PFSK-1 (cell line): Measurements from ENCODE around the gene SLC1A2.

Source experiments
- FOXP2 ChIP-seq: optimal IDR thresholded peaks from 2 replicates; pipeline ENCODE3; 2011; ENCODE audit warnings: borderline replicate concordance, control low read depth, inconsistent platforms; ENCODE audit not compliant: insufficient read depth; ENCODE audit errors: extremely low read length, extremely low read depth
- POLR2AphosphoS5 ChIP-seq: IDR thresholded peaks from 2 replicates; pipeline ENCODE4 v1.6.1; 2012; ENCODE audit warnings: low read depth, mild to moderate bottlenecking, control low read depth, low read length, moderate library complexity
- REST ChIP-seq, 2 experiments: IDR thresholded peaks; 2 replicates each; pipeline versions ENCODE4 v1.6.1 to v1.8.0; 2011 to 2012; ENCODE audit warnings: low read depth in 2 of 2, low read length in 2 of 2, control low read depth in 1 of 2, inconsistent platforms in 1 of 2, mild to moderate bottlenecking in 1 of 2, moderate library complexity in 1 of 2; ENCODE audit not compliant: insufficient read depth in 1 of 2
- SIN3A ChIP-seq: IDR thresholded peaks from 2 replicates; pipeline ENCODE4 v1.6.1; 2012; ENCODE audit warnings: mild to moderate bottlenecking, low read length, moderate library complexity, borderline replicate concordance; ENCODE audit not compliant: insufficient read depth
- TAF1 ChIP-seq: IDR thresholded peaks from 2 replicates; pipeline ENCODE4 v1.6.1; 2012; ENCODE audit warnings: low read length, control low read depth, borderline replicate concordance; ENCODE audit not compliant: insufficient read depth

SLC1A2 gene

DNA sequence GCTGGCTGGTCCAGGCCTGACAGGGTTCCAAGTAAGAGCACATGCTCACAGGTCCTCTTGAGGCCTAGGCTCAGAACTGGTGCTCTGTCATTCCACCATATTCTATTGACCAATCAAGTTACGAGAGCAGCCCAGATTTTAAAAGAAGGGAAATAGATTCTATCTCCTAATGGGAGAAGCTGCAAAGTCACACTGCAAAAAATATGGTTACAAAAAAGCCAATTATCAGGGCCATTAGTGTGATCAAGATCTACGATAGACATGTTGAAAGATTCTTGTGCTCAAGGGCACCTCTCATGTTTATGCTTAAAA, 184.2 kb downstream of the SLC1A2 start:
- TF ChIP-seq POLR2AphosphoS5 (no peak), TAF1 (no peak), FOXP2 (no peak)

DNA sequence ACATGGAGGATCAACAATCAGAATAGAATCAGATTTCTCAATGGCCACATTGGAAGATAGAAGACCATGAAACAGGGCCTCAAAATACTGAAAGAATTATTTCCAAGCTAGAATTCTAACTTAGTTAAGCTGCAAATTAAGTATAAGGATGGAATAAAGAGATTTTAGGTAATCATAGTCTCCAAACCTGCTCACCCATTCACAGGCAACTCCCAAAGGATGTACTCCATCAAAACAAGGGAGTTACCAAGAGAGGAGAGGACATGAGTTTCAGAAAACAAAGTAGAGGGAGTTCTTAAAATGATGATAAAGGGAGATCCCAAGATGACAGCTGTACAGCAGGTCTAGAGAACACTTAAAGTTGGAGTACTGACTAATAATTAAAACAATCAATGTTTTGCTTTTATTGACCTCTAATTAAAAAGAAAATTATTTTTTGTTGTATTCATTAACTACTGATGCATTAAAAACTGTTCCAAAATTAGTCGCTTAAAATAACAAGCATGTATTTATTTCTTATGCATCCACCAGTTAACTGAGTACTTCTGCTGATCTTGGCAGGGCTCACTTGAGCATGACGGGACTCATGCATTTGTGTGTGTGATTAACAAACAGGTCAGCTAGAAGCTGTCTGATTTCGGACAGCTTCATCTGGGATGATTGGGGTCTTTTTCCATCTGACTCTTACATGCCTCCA, 184.8 kb downstream of the SLC1A2 start:
- TF ChIP-seq FOXP2 = no peak
- TF ChIP-seq POLR2AphosphoS5 = no peak
- no peak for TF ChIP-seq SIN3A
- TF ChIP-seq TAF1 = no peak
- TF ChIP-seq REST (IDR thresholded peaks at IDR 0.05; ENCODE audit: insufficient read depth in 1 of 2, low read depth in 2 of 2, low read length in 2 of 2) = no peak

DNA sequence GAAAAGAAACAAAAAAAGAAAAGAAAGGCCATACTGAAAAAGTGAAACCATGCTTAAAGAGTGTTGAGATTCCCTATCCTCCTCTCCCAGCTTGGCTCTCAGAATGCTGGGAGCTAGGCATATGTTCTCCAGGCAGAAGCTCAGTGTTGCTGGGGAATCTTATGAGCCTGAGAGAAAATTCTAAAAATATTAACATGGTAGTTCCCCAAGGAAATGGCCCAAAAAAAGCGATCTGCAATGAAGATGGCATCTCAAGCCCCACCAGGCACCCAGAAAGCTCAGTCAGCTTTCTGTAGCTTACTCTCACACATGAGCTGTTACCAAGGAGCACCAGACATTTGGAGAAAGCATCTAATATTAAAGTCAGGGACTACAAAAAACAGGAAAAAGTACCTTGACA, 185.8 kb downstream of the SLC1A2 start:
- no peak for TF ChIP-seq TAF1
- no peak for TF ChIP-seq REST (IDR thresholded peaks at IDR 0.05; ENCODE audit: insufficient read depth in 1 of 2, low read depth in 2 of 2, low read length in 2 of 2)
- no peak for TF ChIP-seq FOXP2

DNA sequence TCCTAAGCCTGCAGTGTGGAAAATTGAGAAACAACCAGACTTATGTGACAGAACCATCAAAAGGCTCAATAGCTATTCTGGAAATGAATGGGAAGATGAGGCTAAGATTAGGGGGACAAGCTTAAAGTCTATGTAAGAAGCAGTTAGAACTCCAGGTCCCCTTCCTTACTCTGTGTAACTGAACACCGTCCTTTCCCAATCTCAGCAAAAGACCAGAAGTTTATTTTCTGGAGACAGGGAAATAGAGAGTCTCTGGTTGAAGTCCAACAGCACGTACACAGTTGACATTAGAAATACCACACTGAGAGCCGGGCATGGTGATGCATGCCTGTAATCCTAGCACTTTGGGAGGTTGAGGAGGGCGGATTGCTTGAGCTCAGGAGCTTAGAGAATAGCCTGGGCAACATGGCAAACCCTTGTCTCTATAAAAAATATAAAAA, 186.4 kb downstream of the SLC1A2 start:
- TF ChIP-seq REST (IDR thresholded peaks at IDR 0.05; ENCODE audit: insufficient read depth in 1 of 2, low read depth in 2 of 2, low read length in 2 of 2) (no peak), TAF1 (no peak), SIN3A (no peak), FOXP2 (no peak), POLR2AphosphoS5 (no peak)

- no peak for TF ChIP-seq FOXP2
Observed at GRCh38 chr11:35231076-35231860, 188.1 kb downstream of the SLC1A2 start.

- TF ChIP-seq SIN3A = no peak
Observed at GRCh38 chr11:35230388-35230787, 189.0 kb downstream of the SLC1A2 start.

DNA sequence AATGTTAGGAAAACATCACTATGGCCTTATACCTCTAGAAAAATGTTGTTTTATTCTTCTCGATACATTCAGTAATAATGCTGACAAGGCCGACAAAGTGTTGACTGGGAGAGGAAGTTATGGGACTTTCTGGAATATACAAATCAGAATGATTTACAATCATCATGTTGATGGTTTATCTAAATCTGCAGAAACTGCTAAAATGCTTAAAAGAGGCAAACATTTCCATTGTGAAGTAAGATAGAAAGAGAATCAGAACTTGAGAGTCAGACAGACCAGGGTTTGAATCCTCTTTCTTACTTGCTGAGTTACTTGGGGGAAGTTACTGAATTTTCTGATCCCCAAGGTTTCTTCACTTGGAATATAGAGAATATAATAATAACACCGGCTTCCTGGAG, 191.0 kb downstream of the SLC1A2 start:
- TF ChIP-seq TAF1 (no peak), SIN3A (no peak), REST (IDR thresholded peaks at IDR 0.05; ENCODE audit: insufficient read depth in 1 of 2, low read depth in 2 of 2, low read length in 2 of 2) (no peak), POLR2AphosphoS5 (no peak), FOXP2 (no peak)
